Osteoblast (primary cell): ENCODE results near the gene DEK. TPM values are rescaled to one million over a fixed set of nuclear protein-coding genes. Genes with fewer than 3 reads are reported as not detected.

ENCODE experiments used
- DNase-seq: peaks from one replicate; pipeline ENCODE4 v3.0.0; 2011; ENCODE audit warnings: low spot score, mixed read lengths; ENCODE audit not compliant: insufficient read length; ENCODE audit errors: missing footprints
- H2AFZ ChIP-seq: 2 replicates; pipeline ENCODE4 v1.6.0; 2011; ENCODE audit warnings: mild to moderate bottlenecking, low read length
- H3K27ac ChIP-seq: 2 replicates; pipeline ENCODE4 v1.5.1; 2011; ENCODE audit warnings: mild to moderate bottlenecking, low read depth, low read length, moderate library complexity
- H3K27me3 ChIP-seq: 2 replicates; pipeline ENCODE4 v1.6.0; 2012; ENCODE audit warnings: mild to moderate bottlenecking, control low read depth, inconsistent platforms, low read length, moderate library complexity; ENCODE audit not compliant: insufficient read depth
- H3K36me3 ChIP-seq: 2 replicates; pipeline ENCODE4 v1.5.1; 2011; ENCODE audit warnings: mild to moderate bottlenecking, low read length, control low read depth, moderate library complexity; ENCODE audit not compliant: insufficient read depth
- H3K4me1 ChIP-seq: 2 replicates; pipeline ENCODE4 v1.5.1; 2011; ENCODE audit warnings: mild to moderate bottlenecking, low read length, control low read depth, moderate library complexity; ENCODE audit not compliant: insufficient read depth
- H3K4me2 ChIP-seq: 2 replicates; pipeline ENCODE4 v1.6.0; 2011; ENCODE audit warnings: mild to moderate bottlenecking, low read length; ENCODE audit not compliant: insufficient read depth
- H3K4me3 ChIP-seq: fragments of 200-600 bp; sonication (generic); 3 replicates; pipeline ENCODE4 v1.5.1; 2012; ENCODE audit warnings: mild to moderate bottlenecking, low read length, inconsistent platforms; ENCODE audit not compliant: insufficient read depth
- H3K79me2 ChIP-seq: 2 replicates; pipeline ENCODE4 v1.6.0; 2012; ENCODE audit warnings: mild to moderate bottlenecking, low read length, control low read depth, inconsistent platforms; ENCODE audit not compliant: insufficient read depth
- H3K9me3 ChIP-seq: 2 replicates; pipeline ENCODE4 v1.5.1; 2011; ENCODE audit warnings: low read depth, low read length, control low read depth
- H4K20me1 ChIP-seq: 2 replicates; pipeline ENCODE4 v1.6.0; 2012; ENCODE audit warnings: mild to moderate bottlenecking, low read length, control low read depth; ENCODE audit not compliant: insufficient read depth
- CTCF ChIP-seq: IDR thresholded peaks from 2 replicates; pipeline ENCODE4 v1.5.1; 2011; ENCODE audit warnings: mild to moderate bottlenecking, low read depth, low read length, moderate library complexity; ENCODE audit errors: extremely low read depth
- total RNA-seq: library from RNA; depleted of rRNA; stranded (reverse); fragments of >200 nt; gene quantifications from 2 replicates; pipeline ENCODE4 v1.2.3, GENCODE V29; 2012

DEK gene
- total RNA-seq, 1 donor, result 102 TPM

- Histone ChIP-seq H3K4me3 (no peak overlapping the region), H3K9me3 (no peaks in the 10 kb centered on the region), H3K36me3 (peaks cover 21% of the 10 kb centered on the region), H3K27me3 (no peaks in the 10 kb centered on the region), H3K79me2 (no peaks in the 10 kb centered on the region), H3K4me1 (peaks cover 9% of the 10 kb centered on the region), H3K27ac (peak overlapping the region; percentile 82), H3K4me2 (no peak overlapping the region), H4K20me1 (no peaks in the 10 kb centered on the region), H2AFZ (no peak overlapping the region)
- no peak for TF ChIP-seq CTCF
- DNase-seq, result no peak
Observed at GRCh38 chr6:18215436-18215835, 48.9 kb downstream of the DEK start.

DNA sequence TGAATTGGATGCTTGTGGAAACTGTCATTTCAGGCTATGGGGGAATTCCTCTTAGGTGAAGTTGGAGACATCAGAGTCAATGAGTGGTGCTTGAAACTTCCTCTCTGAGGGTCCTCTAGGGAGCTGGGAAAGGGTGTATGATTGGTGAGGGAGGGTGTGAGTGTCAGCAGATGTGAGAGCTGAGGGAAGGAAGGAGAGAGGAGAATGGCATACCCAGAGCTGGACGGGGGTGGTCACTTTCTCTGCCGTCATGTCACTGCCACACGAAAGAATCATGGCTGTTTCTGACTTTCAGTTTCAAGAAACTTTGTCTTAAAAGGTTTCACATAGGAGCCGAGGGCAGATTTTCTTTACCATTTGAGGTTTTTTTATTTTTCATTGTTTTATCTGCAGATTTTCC is 50.3 kb downstream of the DEK start:
- Histone ChIP-seq H3K4me2 (no peak overlapping the region), H4K20me1 (no peaks in the 10 kb centered on the region), H3K9me3 (no peaks in the 10 kb centered on the region), H3K4me1 (peaks cover 9% of the 10 kb centered on the region), H3K27ac (no peak overlapping the region), H3K27me3 (no peaks in the 10 kb centered on the region), H3K79me2 (no peaks in the 10 kb centered on the region), H3K36me3 (peaks cover 21% of the 10 kb centered on the region), H2AFZ (no peak overlapping the region), H3K4me3 (no peak overlapping the region)
- no peak for TF ChIP-seq CTCF
- no peak for DNase-seq

- no peaks in the 10 kb centered on the region for H3K79me2 ChIP-seq
- no peaks in the 10 kb centered on the region for H3K9me3 ChIP-seq
- H3K4me1 ChIP-seq, result peaks cover 9% of the 10 kb centered on the region
- H3K4me3 ChIP-seq, result no peak overlapping the region
- H2AFZ ChIP-seq, result no peak overlapping the region
- peaks cover 21% of the 10 kb centered on the region for H3K36me3 ChIP-seq
- no peak for DNase-seq
- H3K27ac ChIP-seq, result no peak overlapping the region
- no peaks in the 10 kb centered on the region for H3K27me3 ChIP-seq
- H3K4me2 ChIP-seq, result no peak overlapping the region
- no peak for TF ChIP-seq CTCF
- H4K20me1 ChIP-seq, result no peaks in the 10 kb centered on the region
Observed at GRCh38 chr6:18213439-18213838, 50.9 kb downstream of the DEK start.

- Histone ChIP-seq H3K9me3 (no peaks in the 10 kb centered on the region), H3K79me2 (no peaks in the 10 kb centered on the region), H3K36me3 (peaks cover 15% of the 10 kb centered on the region), H4K20me1 (no peaks in the 10 kb centered on the region), H3K4me2 (no peak overlapping the region), H3K4me1 (peaks cover 9% of the 10 kb centered on the region), H3K27ac (no peak overlapping the region), H3K4me3 (no peak overlapping the region), H2AFZ (no peak overlapping the region), H3K27me3 (no peaks in the 10 kb centered on the region)
- TF ChIP-seq CTCF, result no peak
- DNase-seq, result no peak
Observed at GRCh38 chr6:18212231-18212630, 52.1 kb downstream of the DEK start.
